WERI-Rb-1 (cell line): ENCODE measurements around the gene PCNX1.
A peak's percentile ranks its signal among the peaks of the same experiment; 100 is the strongest.

Source experiments
- DNase-seq: peaks from one replicate; pipeline ENCODE4 v3.0.0-alpha.2; 2020
- H3K27ac ChIP-seq: fragments of 250-450 bp; sonication (Bioruptor Pico); 2 replicates; pipeline ENCODE4 v1.5.1; 2020; ENCODE audit warnings: mild to moderate bottlenecking, moderate library complexity
- H3K27me3 ChIP-seq: fragments of 250-450 bp; sonication (Bioruptor Pico); 2 replicates; pipeline ENCODE4 v1.5.1; 2021; ENCODE audit warnings: mild to moderate bottlenecking, low read depth, moderate library complexity; ENCODE audit not compliant: insufficient read depth, severe bottlenecking
- H3K36me3 ChIP-seq: fragments of 250-450 bp; sonication (Bioruptor Pico); 2 replicates; pipeline ENCODE4 v1.5.1; 2020; ENCODE audit warnings: mild to moderate bottlenecking, moderate library complexity
- H3K4me3 ChIP-seq: 2 replicates; pipeline ENCODE4 v1.5.1; 2011; ENCODE audit warnings: low read depth, mild to moderate bottlenecking, control low read depth, low read length
- H3K9me3 ChIP-seq: fragments of 250-450 bp; sonication (Bioruptor Pico); 2 replicates; pipeline ENCODE4 v1.5.1; 2021; ENCODE audit warnings: mild to moderate bottlenecking, moderate library complexity; ENCODE audit not compliant: severe bottlenecking
- TF ChIP-seq, protein P1 (sequence below): IDR thresholded peaks from 2 replicates; pipeline ENCODE4 v1.5.1; 2011; ENCODE audit warnings: low read depth, mild to moderate bottlenecking, control low read depth, inconsistent platforms, low read length

PCNX1 gene

DNA sequence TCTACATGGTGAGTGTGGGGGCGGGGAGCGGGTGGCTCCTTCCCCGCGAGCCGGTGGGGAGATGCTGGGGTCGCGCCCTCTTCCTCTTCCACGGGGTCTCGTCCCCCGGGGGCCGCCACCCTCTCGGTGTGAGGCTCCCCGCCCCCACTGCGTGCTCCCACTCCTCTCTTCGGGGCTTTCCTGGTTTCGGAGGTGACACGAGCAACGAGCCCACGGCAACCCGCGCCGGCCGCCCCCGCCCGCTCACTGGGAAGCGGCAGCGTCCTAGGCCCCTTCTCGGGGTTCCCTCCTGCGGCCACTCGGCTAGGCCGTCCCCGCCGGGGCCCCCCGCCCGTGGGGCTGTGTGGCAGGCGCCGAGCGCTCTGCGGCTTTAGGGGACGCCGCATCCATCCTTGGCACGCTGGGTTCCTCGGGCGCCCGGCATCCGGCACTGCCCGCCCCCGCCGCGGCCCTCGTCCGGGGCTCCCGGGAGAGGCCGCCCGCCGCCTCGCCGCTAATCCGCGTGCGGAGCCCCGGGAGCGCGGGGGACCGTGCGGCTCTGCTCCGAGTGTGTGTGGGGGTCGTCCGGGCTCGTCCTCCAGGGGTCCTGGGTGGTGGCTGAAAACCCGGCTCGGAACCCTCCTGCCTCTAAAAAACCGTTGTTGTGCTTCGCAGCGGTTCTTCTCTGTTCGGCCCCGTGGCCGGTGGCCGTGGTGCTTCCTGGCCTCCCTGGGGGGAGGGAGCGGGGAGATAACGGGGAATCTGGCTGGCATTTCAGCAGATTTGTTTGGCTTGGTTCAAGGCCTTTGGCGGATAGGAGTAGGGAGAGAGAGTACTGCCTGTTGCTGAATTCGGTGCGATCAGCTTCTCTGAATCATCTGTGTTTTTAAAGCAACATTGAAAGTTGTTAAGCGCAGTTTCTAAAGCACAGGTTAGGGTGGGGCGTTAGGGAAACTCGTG is 1.0 kb downstream of the PCNX1 start:
- TF ChIP-seq, protein P1, sequence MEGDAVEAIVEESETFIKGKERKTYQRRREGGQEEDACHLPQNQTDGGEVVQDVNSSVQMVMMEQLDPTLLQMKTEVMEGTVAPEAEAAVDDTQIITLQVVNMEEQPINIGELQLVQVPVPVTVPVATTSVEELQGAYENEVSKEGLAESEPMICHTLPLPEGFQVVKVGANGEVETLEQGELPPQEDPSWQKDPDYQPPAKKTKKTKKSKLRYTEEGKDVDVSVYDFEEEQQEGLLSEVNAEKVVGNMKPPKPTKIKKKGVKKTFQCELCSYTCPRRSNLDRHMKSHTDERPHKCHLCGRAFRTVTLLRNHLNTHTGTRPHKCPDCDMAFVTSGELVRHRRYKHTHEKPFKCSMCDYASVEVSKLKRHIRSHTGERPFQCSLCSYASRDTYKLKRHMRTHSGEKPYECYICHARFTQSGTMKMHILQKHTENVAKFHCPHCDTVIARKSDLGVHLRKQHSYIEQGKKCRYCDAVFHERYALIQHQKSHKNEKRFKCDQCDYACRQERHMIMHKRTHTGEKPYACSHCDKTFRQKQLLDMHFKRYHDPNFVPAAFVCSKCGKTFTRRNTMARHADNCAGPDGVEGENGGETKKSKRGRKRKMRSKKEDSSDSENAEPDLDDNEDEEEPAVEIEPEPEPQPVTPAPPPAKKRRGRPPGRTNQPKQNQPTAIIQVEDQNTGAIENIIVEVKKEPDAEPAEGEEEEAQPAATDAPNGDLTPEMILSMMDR: no peak
- peak; percentile 39 for DNase-seq
- Histone ChIP-seq H3K9me3 (no peaks in the 10 kb centered on the region), H3K36me3 (peaks cover 6% of the 10 kb centered on the region; the same call in 1 of the 2 replicates), H3K4me3 (peak overlapping the region; percentile 94), H3K27me3 (no peaks in the 10 kb centered on the region), H3K27ac (peak overlapping the region; percentile 85)

DNA sequence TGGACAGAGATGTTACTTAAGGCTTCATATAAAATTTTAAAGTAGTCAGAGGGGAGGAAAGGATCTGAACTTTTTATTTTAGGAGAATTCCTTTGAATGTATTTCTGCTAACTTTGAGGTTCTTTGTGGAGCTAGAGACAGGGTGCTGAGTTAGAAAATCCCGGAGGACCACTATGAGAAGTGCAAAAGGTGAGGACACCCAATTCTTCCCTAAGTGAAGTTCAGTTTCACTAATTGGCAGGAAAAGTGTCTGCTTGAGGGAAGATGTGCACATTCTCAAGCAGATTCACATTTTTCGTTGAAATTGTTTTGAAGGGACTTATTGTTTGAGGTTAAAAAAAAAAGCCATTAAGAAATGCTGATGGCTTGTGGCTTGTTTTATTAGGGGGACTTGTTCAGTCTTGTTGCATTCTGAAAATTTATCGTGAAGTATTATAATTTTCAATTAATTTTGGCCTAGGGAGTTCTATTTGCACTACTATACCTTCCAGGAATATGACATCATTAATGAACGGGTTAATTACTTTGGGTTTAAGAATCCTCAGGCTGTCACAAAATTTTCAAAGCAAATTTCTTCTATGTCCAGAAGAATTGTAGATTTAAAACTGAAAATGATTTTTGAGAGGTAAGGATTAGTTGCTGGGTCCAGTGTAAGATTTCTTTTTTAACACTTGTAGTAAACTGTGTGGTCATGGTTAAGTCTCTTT is 1.8 kb downstream of the PCNX1 start:
- TF ChIP-seq, protein P1: no peak
- H3K27ac ChIP-seq: peak overlapping the region; percentile 85; the same call in 1 of the 2 replicates
- DNase-seq: no peak
- H3K36me3 ChIP-seq: peaks cover 6% of the 10 kb centered on the region; the same call in 1 of the 2 replicates
- H3K9me3 ChIP-seq: no peaks in the 10 kb centered on the region
- H3K27me3 ChIP-seq: no peaks in the 10 kb centered on the region
- peak overlapping the region; percentile 94 for H3K4me3 ChIP-seq

DNA sequence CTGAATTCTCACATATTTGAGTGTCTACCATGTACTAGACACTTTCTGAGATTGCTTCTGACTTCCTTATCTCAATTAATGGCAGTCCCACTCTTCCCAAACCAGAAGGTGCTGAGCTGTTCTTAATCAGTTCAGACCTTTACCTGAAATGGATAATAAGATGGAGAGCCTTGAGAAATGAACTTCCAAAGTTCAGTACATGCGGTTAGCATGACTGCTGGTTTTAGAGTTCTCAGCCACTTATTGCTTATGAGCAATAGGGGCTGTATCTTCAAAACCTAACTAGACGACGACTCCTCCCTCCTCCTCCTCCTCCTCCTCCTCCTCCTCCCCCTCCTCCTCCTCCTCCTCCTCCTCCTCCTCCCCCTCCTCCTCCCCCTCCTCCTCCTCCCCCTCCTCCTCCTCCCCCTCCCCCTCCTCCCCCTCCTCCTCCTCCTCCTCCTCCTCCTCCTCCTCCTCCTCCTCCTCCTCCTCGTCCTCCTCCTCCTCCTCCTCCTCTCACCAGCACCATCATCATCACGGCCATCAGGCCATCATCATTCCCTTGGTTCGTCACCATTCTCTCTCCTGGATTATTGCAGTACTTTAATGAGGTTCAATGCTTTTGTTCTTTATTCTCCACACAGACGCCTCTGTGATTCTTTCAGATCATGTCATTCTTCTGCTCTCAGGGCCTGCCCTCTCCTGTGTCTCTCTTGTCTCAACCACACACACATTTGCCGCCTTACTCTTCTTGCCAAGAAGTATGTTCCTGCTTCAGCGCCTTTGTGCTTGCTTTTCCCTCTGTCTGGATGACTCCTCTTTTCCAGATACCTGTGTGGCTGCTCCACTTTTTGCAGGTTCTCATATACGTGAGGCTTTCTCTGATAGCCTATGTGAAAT is 2.7 kb downstream of the PCNX1 start:
- Histone ChIP-seq H3K36me3 (peaks cover 6% of the 10 kb centered on the region; the same call in 1 of the 2 replicates), H3K27ac (no peak overlapping the region), H3K27me3 (no peaks in the 10 kb centered on the region), H3K4me3 (no peak overlapping the region), H3K9me3 (no peaks in the 10 kb centered on the region)
- DNase-seq: no peak
- TF ChIP-seq, protein P1: no peak

DNA sequence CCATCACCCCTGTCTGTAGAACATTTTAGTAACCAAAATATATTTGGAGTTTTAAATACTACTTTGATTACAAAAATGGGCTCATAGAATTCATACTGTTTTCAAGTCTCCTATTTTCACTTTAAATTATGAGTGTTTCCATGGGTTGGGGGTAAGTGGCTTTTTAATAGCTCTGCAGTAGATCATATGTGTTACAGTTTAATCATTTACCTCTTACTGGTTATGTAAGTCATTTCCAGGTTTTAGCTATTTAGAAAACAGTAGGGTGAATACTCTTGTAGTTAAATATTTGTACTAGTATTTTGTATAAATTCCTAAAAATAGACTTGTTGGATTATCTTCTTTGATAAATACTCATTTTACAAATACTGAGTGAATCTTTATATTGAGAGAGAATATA is 8.2 kb downstream of the PCNX1 start:
- Histone ChIP-seq H3K27ac (no peak overlapping the region), H3K27me3 (no peaks in the 10 kb centered on the region), H3K9me3 (no peaks in the 10 kb centered on the region), H3K36me3 (peaks cover 6% of the 10 kb centered on the region), H3K4me3 (no peak overlapping the region)
- TF ChIP-seq, protein P1: no peak
- DNase-seq: no peak

DNA sequence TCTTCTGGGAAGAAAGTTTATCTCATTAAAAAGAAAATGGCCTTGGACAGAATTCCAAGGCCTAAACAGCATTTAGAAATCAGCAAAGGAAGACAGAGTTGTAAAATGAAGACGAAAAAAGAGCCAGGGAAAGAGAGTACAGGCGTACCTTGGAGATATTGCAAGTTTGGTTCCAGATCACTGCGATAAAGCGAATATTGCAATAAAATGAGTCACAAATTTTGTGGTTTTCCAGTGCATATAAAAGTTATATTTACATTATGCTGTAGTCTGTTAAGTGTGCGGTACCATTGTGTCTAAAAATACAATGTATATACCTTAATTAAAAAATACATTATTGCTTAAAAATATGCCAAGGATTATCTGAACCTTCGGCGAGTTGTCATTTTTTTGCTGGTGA is 9.0 kb downstream of the PCNX1 start:
- Histone ChIP-seq H3K27me3 (no peaks in the 10 kb centered on the region), H3K9me3 (no peaks in the 10 kb centered on the region), H3K36me3 (peaks cover 5% of the 10 kb centered on the region), H3K4me3 (no peak overlapping the region), H3K27ac (no peak overlapping the region)
- TF ChIP-seq, protein P1: no peak
- DNase-seq: no peak
